ENCODE measurements around the gene MKX. TPM values are rescaled to one million over a fixed set of nuclear protein-coding genes. Genes with fewer than 3 reads are reported as not detected.
A peak's percentile ranks its signal among the peaks of the same experiment; 100 is the strongest.

The MKX gene
- total RNA-seq, result 1 to 10 TPM; 1.4 to 2.3 (median 1.8) TPM

GRCh38 chr10:27745732-27746396, at the start of gene MKX:
Gene MKX (minus strand): TSS chr10:27745819. CDS start chr10:27743415, 2,404 bp downstream.
- peaks cover 17 to 23% of the 10 kb centered on the region in 2 donors for H3K4me1 ChIP-seq
- H3K36me3 ChIP-seq, result no peaks in the 10 kb centered on the region
- intact Hi-C loops (cut with DNase I; ENCODE audit: low total_unique reads), result no loop called here
- no peak within 1 kb of the TSS for H3K27ac ChIP-seq
- TF ChIP-seq CTCF (IDR thresholded peaks at IDR 0.05) (peak in 1 of 3 donors; percentile 15), POLR2A (IDR thresholded peaks at IDR 0.05) (no peak)
- H3K9me3 ChIP-seq, result no peaks in the 10 kb centered on the region
- peaks cover 0 to 70% of the 10 kb centered on the region in 2 donors for H3K27me3 ChIP-seq
- peak within 1 kb of the TSS; percentile 58 to 85 (median 59) for H3K4me3 ChIP-seq
- peak in 1 of 2 donors; percentile 56 for DNase-seq (ENCODE audit: low spot score in 2 of 2)

- H3K4me1 ChIP-seq, result no peaks in the 10 kb centered on the region
- no peak overlapping the region for H3K4me3 ChIP-seq
- intact Hi-C loops (cut with DNase I; ENCODE audit: low total_unique reads), result no loop called here
- no peaks in the 10 kb centered on the region for H3K9me3 ChIP-seq
- TF ChIP-seq POLR2AphosphoS5 (IDR thresholded peaks at IDR 0.05) (no peak), CTCF (IDR thresholded peaks at IDR 0.05) (no peak), POLR2A (IDR thresholded peaks at IDR 0.05) (no peak)
- no peak overlapping the region for H3K27ac ChIP-seq
- no peak for DNase-seq (ENCODE audit: low spot score in 2 of 2)
- H3K27me3 ChIP-seq, result no peaks in the 10 kb centered on the region
- no peaks in the 10 kb centered on the region for H3K36me3 ChIP-seq
Observed at GRCh38 chr10:27794157-27794556, 48.5 kb upstream of the MKX start.

GRCh38 chr10:27792216-27792615, 46.6 kb upstream of the MKX start:
- H3K9me3 ChIP-seq, result no peaks in the 10 kb centered on the region
- no peak for DNase-seq (ENCODE audit: low spot score in 2 of 2)
- H3K36me3 ChIP-seq, result no peaks in the 10 kb centered on the region
- no peak overlapping the region for H3K4me3 ChIP-seq
- no peaks in the 10 kb centered on the region for H3K4me1 ChIP-seq
- TF ChIP-seq CTCF (IDR thresholded peaks at IDR 0.05) (no peak), POLR2AphosphoS5 (IDR thresholded peaks at IDR 0.05) (no peak), POLR2A (IDR thresholded peaks at IDR 0.05) (no peak)
- no peak overlapping the region for H3K27ac ChIP-seq
- intact Hi-C loops (cut with DNase I; ENCODE audit: low total_unique reads), result no loop called here
- H3K27me3 ChIP-seq, result no peaks in the 10 kb centered on the region

- peaks cover 6% of the 10 kb centered on the region in 2 donors for H3K9me3 ChIP-seq
- no peaks in the 10 kb centered on the region for H3K4me1 ChIP-seq
- no peaks in the 10 kb centered on the region for H3K36me3 ChIP-seq
- intact Hi-C loops (cut with DNase I; ENCODE audit: low total_unique reads), result no loop called here
- H3K4me3 ChIP-seq, result no peak overlapping the region
- no peak overlapping the region for H3K27ac ChIP-seq
- no peak for DNase-seq (ENCODE audit: low spot score in 2 of 2)
- no peak for TF ChIP-seq POLR2AphosphoS5 (IDR thresholded peaks at IDR 0.05)
- TF ChIP-seq POLR2A (IDR thresholded peaks at IDR 0.05), result no peak
- TF ChIP-seq CTCF (IDR thresholded peaks at IDR 0.05), result no peak
- no peaks in the 10 kb centered on the region for H3K27me3 ChIP-seq
Observed at GRCh38 chr10:27784272-27784671, 38.7 kb upstream of the MKX start.

- Histone ChIP-seq H3K27me3 (no peaks in the 10 kb centered on the region), H3K4me3 (no peak overlapping the region), H3K36me3 (no peaks in the 10 kb centered on the region), H3K9me3 (peaks cover 6% of the 10 kb centered on the region in 2 donors), H3K4me1 (no peaks in the 10 kb centered on the region), H3K27ac (no peak overlapping the region)
- TF ChIP-seq CTCF (IDR thresholded peaks at IDR 0.05) (no peak), POLR2A (IDR thresholded peaks at IDR 0.05) (no peak), POLR2AphosphoS5 (IDR thresholded peaks at IDR 0.05) (no peak)
- DNase-seq (ENCODE audit: low spot score in 2 of 2), result no peak
- intact Hi-C loops (cut with DNase I; ENCODE audit: low total_unique reads), result no loop called here
Observed at GRCh38 chr10:27783660-27784059, 38.0 kb upstream of the MKX start.

Measured in breast epithelium (tissue), 4 donors.